Kidney epithelial cell (primary cell): Measurements from ENCODE around the gene GIMAP8. TPM values are rescaled to one million over a fixed set of nuclear protein-coding genes. Genes with fewer than 3 reads are reported as not detected.

Experiments
- DNase-seq: peaks from one replicate; pipeline ENCODE4 v3.0.0-alpha.2; 2010; ENCODE audit warnings: low read depth
- H3K27me3 ChIP-seq: 2 replicates; pipeline ENCODE4 v1.6.0; 2011; ENCODE audit warnings: low read length; ENCODE audit not compliant: control insufficient read depth, insufficient read depth
- H3K36me3 ChIP-seq: 2 replicates; pipeline ENCODE4 v1.5.1; 2011; ENCODE audit warnings: low read length; ENCODE audit not compliant: control insufficient read depth, insufficient read depth
- H3K4me3 ChIP-seq: 2 replicates; pipeline ENCODE4 v1.5.1; 2011; ENCODE audit warnings: low read depth, mild to moderate bottlenecking, control low read depth, low read length
- total RNA-seq: library from RNA; depleted of rRNA; stranded (reverse); fragments of >200 nt; gene quantifications from 2 replicates; pipeline ENCODE4 v1.2.3, GENCODE V29; 2015
- TF ChIP-seq, protein P1 (sequence below): IDR thresholded peaks from 2 replicates; pipeline ENCODE4 v1.5.1; 2011; ENCODE audit warnings: mild to moderate bottlenecking, moderate library complexity, low read length, control low read depth, inconsistent platforms; ENCODE audit not compliant: insufficient read depth, poor library complexity, severe bottlenecking

Gene GIMAP8
- total RNA-seq, 1 donor from 2014 or later = not detected

DNA sequence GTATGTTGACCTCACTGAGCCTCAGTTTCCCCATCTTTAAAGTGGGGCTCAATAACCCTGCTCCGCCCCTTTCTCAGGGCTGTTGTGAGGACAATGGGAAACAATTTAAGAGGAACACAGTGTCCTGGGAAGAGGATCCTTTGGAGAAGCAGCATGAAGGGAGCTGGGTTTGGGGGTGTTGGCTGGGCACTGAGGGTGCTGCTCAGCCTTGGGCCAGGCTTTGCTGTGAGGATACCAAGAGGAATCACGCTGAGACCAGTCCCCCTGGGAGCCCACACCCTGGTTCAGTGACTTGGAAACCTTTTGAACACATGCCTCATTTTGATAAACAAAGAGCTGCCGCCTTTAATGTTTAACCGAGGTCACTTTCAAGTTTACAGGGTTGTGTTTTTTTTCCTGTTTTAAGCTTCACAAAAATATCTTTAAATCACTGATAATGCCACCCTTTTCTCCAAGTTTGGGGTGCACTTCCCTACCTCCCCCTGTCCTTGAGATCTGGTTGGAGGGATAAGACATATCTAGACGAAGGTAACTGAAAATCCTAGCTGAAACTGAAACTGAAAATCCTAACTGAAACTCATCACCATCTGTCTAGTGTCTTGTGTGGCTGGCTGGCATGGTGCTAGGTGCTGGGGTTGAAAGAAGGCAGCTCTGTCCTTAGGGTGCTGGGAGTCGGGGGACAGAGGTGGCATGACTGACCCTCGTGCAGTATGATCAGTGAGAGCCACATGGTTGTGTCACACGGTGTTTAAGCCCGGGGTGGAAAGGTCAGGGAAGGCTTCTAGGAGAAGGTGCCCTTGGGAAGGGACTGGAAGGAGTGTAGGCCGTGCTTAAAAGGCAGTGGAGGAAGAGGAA lies 43.6 kb upstream of the GIMAP8 start:
- TF ChIP-seq, protein P1, sequence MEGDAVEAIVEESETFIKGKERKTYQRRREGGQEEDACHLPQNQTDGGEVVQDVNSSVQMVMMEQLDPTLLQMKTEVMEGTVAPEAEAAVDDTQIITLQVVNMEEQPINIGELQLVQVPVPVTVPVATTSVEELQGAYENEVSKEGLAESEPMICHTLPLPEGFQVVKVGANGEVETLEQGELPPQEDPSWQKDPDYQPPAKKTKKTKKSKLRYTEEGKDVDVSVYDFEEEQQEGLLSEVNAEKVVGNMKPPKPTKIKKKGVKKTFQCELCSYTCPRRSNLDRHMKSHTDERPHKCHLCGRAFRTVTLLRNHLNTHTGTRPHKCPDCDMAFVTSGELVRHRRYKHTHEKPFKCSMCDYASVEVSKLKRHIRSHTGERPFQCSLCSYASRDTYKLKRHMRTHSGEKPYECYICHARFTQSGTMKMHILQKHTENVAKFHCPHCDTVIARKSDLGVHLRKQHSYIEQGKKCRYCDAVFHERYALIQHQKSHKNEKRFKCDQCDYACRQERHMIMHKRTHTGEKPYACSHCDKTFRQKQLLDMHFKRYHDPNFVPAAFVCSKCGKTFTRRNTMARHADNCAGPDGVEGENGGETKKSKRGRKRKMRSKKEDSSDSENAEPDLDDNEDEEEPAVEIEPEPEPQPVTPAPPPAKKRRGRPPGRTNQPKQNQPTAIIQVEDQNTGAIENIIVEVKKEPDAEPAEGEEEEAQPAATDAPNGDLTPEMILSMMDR = no peak
- DNase-seq = no peak
- no peak overlapping the region for H3K4me3 ChIP-seq

DNA sequence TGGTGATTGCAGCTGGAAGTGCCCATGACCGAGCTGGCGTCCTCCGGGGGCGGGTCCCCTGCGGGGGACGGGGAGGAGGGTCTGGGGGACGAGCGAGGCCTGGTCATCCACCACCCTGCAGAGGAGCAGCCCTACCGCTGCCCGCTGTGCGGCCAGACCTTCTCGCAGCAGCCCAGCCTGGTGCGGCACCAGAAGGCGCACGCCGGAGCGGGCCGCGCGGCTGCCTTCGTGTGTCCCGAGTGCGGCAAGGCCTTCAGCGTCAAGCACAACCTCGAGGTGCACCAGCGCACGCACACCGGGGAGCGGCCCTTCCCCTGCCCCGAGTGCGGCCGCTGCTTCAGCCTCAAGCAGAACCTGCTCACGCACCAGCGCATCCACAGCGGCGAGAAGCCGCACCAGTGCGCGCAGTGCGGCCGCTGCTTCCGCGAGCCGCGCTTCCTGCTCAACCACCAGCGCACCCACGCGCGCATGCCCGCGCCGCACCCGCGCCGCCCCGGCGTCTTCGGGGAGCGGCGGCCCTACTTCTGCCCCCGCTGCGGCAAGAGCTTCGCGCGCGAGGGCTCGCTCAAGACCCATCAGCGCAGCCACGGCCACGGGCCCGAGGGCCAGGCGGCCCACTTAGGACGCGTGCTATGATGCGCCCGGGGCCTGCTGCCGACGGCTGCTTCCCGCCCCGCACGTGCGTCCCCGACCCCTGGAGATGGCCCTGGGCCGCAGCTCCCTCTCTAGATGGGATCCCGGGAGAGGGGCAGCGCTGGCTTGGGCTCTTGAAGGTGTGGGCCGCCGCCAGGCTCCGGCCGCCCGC lies 42.6 kb upstream of the GIMAP8 start:
- Histone ChIP-seq H3K4me3 (no peak overlapping the region), H3K36me3 (no peaks in the 10 kb centered on the region), H3K27me3 (no peaks in the 10 kb centered on the region)
- no peak for DNase-seq
- TF ChIP-seq, protein P1 = no peak

More for the DNA sequence above, 43.6 kb upstream of the GIMAP8 start:
- Histone ChIP-seq H3K36me3 (no peaks in the 10 kb centered on the region), H3K27me3 (no peaks in the 10 kb centered on the region)

DNA sequence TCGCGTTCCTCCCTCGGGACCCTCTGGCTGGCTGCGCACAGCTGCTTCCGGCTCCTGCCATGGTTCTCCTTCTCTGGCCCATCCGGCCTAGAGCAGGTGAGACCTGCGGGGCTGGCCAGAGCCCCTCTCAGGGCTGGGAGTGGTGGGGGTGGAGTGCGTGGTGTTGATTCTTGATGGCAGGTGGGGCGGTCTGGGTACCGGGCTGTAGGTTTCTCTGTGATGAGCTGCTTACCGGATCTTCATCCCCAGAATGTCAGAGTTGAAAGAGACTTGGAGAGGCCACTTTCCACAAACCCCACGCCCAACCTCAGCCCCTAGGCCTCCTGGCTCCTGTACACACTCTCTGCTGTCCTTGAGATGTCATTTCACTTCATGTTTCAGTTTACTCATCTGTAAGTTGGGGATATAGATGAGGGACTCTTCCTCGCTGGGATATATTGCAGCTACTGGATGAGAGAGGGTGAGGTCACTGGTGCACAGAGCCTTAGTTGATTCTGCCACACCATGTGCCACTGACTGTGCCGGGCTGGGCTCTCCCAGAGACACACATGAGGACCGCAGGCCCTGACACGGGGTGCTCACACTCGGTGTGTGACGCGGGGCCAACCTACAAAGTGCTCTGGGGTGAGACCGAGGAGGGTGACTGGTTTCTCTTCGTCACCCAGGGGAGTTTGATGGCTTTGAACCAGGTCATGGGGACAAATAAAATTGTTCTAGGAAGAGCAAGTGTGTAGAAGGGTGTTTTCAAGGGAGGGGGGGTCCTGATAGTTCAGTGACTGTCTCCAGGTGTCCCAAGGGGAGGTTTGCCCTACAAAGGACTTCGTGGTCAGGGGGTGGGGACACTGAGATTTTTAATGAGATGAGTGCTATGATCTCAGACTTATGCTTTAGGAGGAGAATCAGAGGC lies 41.8 kb upstream of the GIMAP8 start:
- H3K27me3 ChIP-seq = no peaks in the 10 kb centered on the region
- no peak overlapping the region for H3K4me3 ChIP-seq

DNA sequence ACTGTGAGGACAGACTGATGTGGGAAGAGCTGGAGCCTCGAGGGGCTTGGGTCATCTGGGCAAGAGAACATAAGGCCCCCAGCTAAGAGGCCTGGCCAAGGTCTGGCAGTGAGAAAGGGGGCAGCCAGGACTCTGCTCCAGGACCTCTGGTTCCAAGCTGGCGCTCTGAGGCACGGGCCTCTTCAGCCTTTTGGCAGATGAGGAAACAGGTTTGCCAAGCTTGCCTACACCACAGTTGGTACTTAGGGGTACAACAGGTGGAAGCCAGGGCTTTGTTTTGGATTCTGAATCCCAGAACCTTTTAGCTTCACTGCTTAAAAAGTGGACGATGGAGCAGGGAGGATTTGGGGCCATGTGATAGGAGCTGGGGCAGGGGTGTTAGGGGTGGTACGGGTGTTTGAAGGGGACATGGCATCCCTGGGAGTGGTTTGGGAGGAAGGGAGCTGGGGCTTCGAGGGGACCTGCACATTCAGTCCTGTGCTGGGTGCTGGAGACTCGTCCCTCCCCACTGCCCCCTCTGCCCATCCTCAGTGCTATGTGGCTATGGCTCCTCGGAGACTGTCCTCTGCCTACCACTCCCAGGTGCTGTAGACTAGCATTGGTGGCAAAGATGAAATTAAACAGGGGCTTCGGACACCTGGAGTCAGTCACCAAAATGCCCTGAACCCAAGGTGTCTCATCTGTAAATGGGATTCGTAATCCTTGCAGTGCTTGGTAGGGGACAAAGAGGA lies 41.0 kb upstream of the GIMAP8 start:
- Histone ChIP-seq H3K4me3 (no peak overlapping the region), H3K36me3 (no peaks in the 10 kb centered on the region), H3K27me3 (no peaks in the 10 kb centered on the region)
- TF ChIP-seq, protein P1 = no peak
- no peak for DNase-seq

More for the DNA sequence above, 41.8 kb upstream of the GIMAP8 start:
- TF ChIP-seq, protein P1 = no peak
- no peak for DNase-seq
- H3K36me3 ChIP-seq = no peaks in the 10 kb centered on the region

DNA sequence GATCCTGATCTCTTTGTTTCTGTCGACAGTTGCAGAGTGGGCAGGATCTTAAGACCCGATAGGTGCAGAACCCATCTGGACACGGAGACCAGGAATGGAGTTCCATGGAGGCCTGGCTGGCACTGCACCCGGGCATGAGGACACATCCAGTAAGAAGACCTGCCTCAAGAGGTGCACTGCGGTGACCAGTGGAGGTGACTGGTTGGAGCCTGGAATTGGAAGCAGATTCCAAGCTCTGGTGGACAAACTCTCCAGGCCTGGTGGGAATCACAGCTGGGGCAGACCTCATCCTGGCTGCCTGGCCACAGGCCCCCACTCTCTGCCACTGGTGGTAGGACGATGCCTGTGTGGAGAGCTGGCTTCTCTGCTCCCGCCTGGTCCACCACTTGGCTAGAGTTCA lies 40.3 kb upstream of the GIMAP8 start:
- Histone ChIP-seq H3K27me3 (no peaks in the 10 kb centered on the region), H3K36me3 (no peaks in the 10 kb centered on the region), H3K4me3 (no peak overlapping the region)
- no peak for DNase-seq
- TF ChIP-seq, protein P1 = no peak
